Skeletal muscle tissue (tissue), 4 donors: ENCODE data around the gene PRTG. TPM values are rescaled to one million over a fixed set of nuclear protein-coding genes. Genes with fewer than 3 reads are reported as not detected.
"Not testable (repeated sequence)": the region's sequence is repeated elsewhere in the genome, so short reads cannot be mapped to it uniquely, and the experiment has no call there.

Source experiments
- H3K27ac ChIP-seq: one replicate; pipeline ENCODE4 v1.7.0; 2013; ENCODE audit warnings: mild to moderate bottlenecking, low read depth, low read length, inconsistent platforms
- H3K27me3 ChIP-seq, 3 donors: one replicate each; pipeline ENCODE4 v1.7.0; 2013; ENCODE audit warnings: low read length in 3 of 3; ENCODE audit not compliant: control insufficient read depth in 3 of 3, insufficient read depth in 3 of 3
- H3K36me3 ChIP-seq, 3 donors: one replicate each; pipeline ENCODE4 v1.7.0; 2013; ENCODE audit warnings: low read length in 3 of 3; ENCODE audit not compliant: control insufficient read depth in 3 of 3, insufficient read depth in 3 of 3
- H3K4me1 ChIP-seq, 3 donors: one replicate each; pipeline ENCODE4 v1.7.0; 2013; ENCODE audit warnings: low read length in 3 of 3, mild to moderate bottlenecking in 3 of 3; ENCODE audit not compliant: control insufficient read depth in 3 of 3, insufficient read depth in 3 of 3
- H3K4me3 ChIP-seq, 3 donors: one replicate each; pipeline ENCODE4 v1.7.0; 2013; ENCODE audit warnings: low read length in 3 of 3
- H3K9ac ChIP-seq, 3 donors: one replicate each; pipeline ENCODE4 v1.7.0; 2013; ENCODE audit warnings: low read length in 3 of 3, mild to moderate bottlenecking in 3 of 3, moderate library complexity in 2 of 3, low read depth in 1 of 3
- H3K9me3 ChIP-seq, 3 donors: one replicate each; pipeline ENCODE4 v1.7.0; 2013; ENCODE audit warnings: low read length in 3 of 3; ENCODE audit not compliant: control insufficient read depth in 3 of 3
- total RNA-seq: library from RNA; depleted of rRNA; stranded (reverse); fragments of >200 nt; gene quantifications from one replicate; pipeline ENCODE4 v1.2.3, GENCODE V29; 2014
- donor health status: Osteomylitis.

Gene PRTG
- total RNA-seq, 1 donor from 2014 or later: 4.7 TPM

DNA sequence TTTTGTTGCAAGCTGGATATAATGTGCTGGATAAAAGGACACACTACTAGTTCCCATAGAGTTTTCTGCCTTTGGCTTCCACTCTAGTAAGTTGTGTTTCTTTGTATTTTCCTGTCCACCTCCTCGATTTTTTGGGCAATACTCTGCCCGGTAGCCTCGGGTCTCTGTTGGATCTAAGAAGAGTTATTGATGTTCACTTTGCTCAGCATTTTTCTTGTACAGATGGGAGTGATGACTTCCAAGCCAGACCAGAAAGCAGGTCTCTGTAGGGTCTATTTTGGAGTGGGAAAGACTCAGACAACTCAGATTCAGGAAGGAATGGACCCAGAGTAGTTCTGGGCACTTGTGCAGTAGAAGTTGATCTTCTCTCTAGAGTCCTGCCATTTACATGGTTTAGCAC, 36.0 kb upstream of the PRTG start:
- Histone ChIP-seq H3K9ac (no peak overlapping the region), H3K27me3 (no peaks in the 10 kb centered on the region), H3K4me3 (no peak overlapping the region), H3K36me3 (no peaks in the 10 kb centered on the region), H3K4me1 (no peaks in the 10 kb centered on the region), H3K27ac (no peak overlapping the region), H3K9me3 (no peaks in the 10 kb centered on the region)

DNA sequence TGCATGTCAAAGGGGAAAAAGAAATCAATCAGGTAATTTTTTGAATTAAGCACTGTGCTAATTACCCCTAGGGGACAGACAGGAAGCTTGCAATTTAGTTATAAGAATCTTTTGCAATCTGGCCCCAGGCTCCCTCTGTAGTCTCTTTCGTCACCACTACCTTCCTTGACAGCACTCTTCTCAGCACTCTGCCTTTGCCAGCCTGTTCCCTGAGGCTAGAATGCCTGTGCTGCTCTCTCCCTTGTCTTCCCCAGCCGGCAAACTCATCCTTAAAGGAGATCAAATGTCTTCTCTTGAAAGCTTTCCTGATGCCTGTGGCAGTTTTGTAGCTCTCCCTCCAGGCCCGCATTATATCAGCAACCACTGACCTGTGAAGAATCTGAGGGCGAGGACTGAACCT, 32.4 kb upstream of the PRTG start:
- no peak overlapping the region for H3K27ac ChIP-seq
- no peaks in the 10 kb centered on the region for H3K27me3 ChIP-seq
- no peaks in the 10 kb centered on the region for H3K36me3 ChIP-seq

DNA sequence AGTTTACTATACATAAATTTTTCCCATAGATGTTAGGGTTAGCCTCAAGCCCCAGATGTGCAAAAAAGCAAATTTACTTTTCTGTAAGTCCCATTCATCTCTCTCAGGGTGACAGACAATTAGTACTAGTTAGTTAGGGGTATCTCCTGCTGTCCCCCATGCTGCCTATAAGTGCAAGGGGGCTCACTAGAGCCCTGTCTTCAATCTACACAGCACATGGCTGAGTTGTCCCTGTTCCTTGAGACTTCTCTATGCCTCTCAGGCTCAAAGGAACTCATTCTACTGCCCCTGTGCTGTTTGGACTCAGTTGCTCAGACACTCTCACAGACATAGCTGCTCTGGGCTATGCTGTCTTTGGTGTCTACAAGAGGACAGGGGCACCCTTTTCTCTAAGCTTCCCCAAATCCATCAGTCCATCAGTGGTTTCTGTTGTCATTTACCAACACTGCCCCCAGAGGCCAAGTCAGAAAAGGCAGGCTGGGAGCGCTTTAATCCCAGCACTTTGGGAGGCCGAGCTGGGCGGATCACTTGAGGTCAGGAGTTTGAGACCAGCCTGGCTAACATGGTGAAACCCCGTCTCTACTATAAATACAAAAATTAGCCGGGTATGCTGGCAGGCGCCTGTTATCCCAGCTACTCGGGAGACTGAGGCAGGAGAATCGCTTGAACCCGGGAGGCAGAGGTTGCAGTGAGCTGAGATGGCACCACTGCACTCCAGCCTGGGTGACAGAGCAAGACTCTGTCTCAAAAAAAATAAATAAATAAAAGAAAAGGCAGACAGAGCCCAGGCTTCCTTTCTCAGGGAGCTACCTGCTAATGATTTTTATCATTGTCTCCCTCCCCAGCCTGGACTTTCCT, 31.4 kb upstream of the PRTG start:
- no peaks in the 10 kb centered on the region for H3K36me3 ChIP-seq
- no peaks in the 10 kb centered on the region for H3K4me1 ChIP-seq
- H3K27ac ChIP-seq: no peak overlapping the region
- H3K9me3 ChIP-seq: no peaks in the 10 kb centered on the region
- no peak overlapping the region for H3K4me3 ChIP-seq
- no peaks in the 10 kb centered on the region for H3K27me3 ChIP-seq
- H3K9ac ChIP-seq: no peak overlapping the region

More for the DNA sequence above, 32.4 kb upstream of the PRTG start:
- Histone ChIP-seq H3K9me3 (no peaks in the 10 kb centered on the region), H3K4me3 (no peak overlapping the region), H3K9ac (no peak overlapping the region), H3K4me1 (no peaks in the 10 kb centered on the region)

DNA sequence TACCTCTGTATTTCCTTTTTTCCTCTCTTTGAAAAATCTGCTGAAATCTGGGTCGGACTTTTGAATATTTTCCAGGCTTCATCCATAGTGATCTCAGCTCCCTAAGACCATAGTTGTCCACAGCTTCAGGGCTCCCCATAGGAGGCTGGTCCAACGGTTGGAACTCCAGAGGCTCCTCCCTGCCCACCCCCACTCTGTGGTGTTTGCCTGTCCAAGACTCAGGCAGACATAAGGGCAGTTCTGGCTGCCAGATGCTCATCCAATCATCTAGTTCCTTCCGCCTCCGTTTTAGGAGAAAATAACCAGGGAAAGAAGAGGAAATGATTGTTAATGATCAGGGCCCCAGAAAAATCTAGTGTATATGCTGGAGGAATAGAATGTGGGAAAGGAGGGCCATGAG, 27.9 kb upstream of the PRTG start:
- H3K27ac ChIP-seq: no peak overlapping the region
- H3K36me3 ChIP-seq: no peaks in the 10 kb centered on the region
- H3K4me1 ChIP-seq: no peaks in the 10 kb centered on the region
- H3K9me3 ChIP-seq: no peaks in the 10 kb centered on the region
- H3K9ac ChIP-seq: no peak overlapping the region
- no peak overlapping the region for H3K4me3 ChIP-seq
- no peaks in the 10 kb centered on the region for H3K27me3 ChIP-seq

DNA sequence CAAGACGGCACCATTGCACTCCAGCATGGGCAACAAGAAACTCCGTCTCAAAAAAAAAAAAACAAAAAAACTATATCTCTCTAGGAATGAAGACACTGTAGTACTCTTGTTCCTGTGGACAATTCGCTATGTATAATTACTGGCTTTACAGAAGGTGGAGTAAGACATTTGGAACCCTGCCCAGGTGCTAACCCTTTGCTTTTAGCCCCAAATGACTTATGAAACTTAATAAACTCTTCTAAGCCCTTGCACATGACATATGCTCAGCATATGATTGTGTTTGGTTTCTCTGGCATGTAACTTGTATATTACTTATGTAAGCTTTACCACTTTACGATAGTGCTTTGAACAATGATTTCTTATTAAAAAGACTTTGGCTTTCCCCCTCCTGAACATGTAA, 27.3 kb upstream of the PRTG start:
- Histone ChIP-seq H3K9me3 (no peaks in the 10 kb centered on the region), H3K4me1 (no peaks in the 10 kb centered on the region), H3K36me3 (no peaks in the 10 kb centered on the region), H3K27me3 (no peaks in the 10 kb centered on the region), H3K9ac (no peak overlapping the region), H3K4me3 (no peak overlapping the region), H3K27ac (no peak overlapping the region)

DNA sequence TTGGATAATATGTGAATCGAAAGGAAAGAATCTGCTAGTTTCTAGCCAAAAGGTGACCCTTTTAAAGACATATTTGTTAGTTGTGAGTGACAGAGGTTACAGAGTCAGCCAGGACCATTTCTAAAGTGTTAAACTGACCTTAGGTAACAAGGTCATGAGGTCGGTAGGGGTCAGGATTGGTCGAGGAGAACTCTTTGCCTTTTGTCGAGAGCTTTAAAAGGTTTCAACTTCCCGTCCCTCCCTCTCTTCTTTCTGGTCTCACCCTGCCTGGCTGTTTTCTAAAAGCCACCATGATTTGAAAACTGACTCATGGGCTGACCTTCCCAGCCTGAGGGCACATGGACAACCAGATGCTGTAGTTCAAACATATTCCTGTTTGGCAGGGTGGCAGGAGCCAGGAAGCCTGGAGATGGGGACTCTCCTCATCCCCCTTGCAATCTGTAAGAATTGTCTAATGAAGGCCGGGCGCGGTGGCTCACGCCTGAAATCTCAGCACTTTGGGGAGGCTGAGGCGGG, 25.8 kb upstream of the PRTG start:
- H3K9ac ChIP-seq: no peak overlapping the region
- H3K4me3 ChIP-seq: no peak overlapping the region
- no peaks in the 10 kb centered on the region for H3K9me3 ChIP-seq
- H3K27ac ChIP-seq: no peak overlapping the region
- no peaks in the 10 kb centered on the region for H3K27me3 ChIP-seq
- H3K4me1 ChIP-seq: no peaks in the 10 kb centered on the region
- H3K36me3 ChIP-seq: no peaks in the 10 kb centered on the region

DNA sequence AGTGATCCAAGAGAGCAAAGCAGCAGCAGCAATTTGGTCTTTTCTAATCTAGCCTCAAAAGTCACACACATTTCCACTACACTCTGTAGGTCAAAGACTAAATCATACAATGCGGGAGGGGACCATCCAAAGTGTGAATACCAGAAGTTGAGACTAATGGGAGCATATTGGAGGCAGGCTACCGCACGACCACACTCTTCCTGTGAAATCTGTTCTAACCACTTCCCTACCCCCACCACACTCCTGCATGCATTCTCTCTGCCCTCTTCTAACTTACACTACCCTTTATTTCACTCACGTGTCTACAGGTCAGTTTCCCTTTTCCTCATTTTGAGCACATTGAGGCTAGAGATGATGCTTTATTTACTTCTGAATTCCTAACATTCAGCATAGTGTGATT, 23.7 kb upstream of the PRTG start:
- Histone ChIP-seq H3K9me3 (no peaks in the 10 kb centered on the region), H3K4me3 (no peak overlapping the region), H3K4me1 (no peaks in the 10 kb centered on the region), H3K27me3 (no peaks in the 10 kb centered on the region), H3K9ac (no peak overlapping the region), H3K36me3 (no peaks in the 10 kb centered on the region), H3K27ac (no peak overlapping the region)

DNA sequence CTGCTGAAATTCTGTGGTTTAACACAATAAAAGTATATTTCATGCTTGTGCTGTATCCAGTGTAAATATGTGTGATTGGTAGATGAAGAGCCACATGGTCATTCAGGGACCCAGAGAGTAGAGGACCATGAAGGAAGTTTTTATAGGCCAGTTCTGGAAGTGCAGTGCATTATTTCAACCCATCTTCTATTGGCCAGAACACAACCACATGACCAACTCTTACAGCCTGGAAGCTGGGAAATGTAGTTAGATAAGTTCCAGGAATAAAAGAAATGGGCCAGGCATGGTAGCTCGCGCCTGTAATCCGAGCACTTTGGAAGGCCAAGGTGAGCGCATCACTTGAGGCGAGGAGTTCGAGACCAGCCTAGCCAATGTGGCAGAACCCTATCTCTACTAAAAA, 21.4 kb upstream of the PRTG start:
- no peaks in the 10 kb centered on the region for H3K9me3 ChIP-seq
- no peaks in the 10 kb centered on the region for H3K4me1 ChIP-seq
- no peaks in the 10 kb centered on the region for H3K27me3 ChIP-seq
- H3K36me3 ChIP-seq: no peaks in the 10 kb centered on the region
- H3K4me3 ChIP-seq: no peak overlapping the region
- no peak overlapping the region for H3K27ac ChIP-seq
- H3K9ac ChIP-seq: no peak overlapping the region

DNA sequence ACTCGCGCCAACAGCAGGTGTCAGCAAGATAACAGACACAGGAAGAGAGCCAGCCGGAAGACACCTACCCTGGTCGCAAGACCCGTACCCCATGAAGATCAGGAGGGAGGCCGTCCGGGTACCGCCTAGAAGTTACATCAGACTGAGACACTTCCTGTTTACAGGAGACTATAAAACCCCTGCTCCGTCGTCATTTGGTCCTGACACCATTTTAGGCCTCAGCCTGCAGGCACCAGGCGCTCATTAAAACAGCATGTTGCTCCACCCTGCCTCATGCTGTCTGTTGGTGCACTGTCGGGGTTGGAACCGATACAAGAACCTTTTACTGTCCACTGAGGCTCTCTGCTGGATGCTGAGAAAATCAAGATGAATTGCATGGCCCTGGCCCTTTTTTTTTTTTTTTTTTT, 15.6 kb upstream of the PRTG start:
- Histone ChIP-seq H3K9me3 (no peaks in the 10 kb centered on the region), H3K36me3 (no peaks in the 10 kb centered on the region), H3K4me3 (no peak overlapping the region), H3K9ac (no peak overlapping the region), H3K27me3 (no peaks in the 10 kb centered on the region), H3K4me1 (no peaks in the 10 kb centered on the region), H3K27ac (no peak overlapping the region)

DNA sequence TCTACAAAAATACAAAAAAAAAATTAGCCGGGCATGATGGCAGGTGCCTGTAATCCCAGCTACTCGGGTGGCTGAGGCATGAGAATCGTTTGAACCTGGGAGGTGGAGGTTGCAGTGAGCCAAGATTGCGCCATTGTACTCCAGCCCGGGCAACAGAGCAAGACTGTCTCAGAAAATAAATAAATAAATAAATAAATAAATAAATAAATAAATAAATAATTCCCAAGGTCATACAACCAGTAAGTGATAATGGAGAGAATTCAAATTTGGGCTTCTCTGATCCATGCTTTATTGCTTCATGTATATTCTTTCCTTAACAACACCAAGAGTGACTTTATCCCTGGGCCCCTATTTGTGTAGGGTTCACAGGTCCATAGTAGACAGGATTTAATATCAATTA, 10.5 kb upstream of the PRTG start:
- not testable (repeated sequence) for H3K27ac ChIP-seq, H3K27me3 ChIP-seq, H3K36me3 ChIP-seq, H3K9ac ChIP-seq, H3K9me3 ChIP-seq, H3K4me3 ChIP-seq, H3K4me1 ChIP-seq
